AG08395 (cell line): ENCODE data around the gene CCDC6.
"Not testable (repeated sequence)": the region's sequence is repeated elsewhere in the genome, so short reads cannot be mapped to it uniquely, and the experiment has no call there.

Experiments
- DNase-seq: peaks from one replicate; pipeline ENCODE4 v3.0.0; 2012; ENCODE audit warnings: mixed read lengths, low spot score

CCDC6 gene

DNA sequence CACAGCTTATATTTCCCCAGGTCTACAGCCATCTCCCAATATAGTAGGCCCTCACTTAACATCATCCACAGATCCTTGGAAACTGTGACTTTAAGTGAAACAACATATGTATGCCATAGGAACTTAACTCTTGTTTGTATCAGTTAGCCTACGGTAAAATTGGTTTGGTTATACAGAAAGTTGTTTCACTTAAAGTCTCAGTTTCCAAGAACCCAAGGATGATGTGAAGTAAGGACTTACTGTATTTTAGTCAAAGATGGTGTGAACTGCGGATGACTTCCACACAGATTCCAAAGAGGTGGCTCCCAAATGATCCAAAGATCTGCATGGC lies 96.7 kb downstream of the CCDC6 start:
- no peak for DNase-seq

DNA sequence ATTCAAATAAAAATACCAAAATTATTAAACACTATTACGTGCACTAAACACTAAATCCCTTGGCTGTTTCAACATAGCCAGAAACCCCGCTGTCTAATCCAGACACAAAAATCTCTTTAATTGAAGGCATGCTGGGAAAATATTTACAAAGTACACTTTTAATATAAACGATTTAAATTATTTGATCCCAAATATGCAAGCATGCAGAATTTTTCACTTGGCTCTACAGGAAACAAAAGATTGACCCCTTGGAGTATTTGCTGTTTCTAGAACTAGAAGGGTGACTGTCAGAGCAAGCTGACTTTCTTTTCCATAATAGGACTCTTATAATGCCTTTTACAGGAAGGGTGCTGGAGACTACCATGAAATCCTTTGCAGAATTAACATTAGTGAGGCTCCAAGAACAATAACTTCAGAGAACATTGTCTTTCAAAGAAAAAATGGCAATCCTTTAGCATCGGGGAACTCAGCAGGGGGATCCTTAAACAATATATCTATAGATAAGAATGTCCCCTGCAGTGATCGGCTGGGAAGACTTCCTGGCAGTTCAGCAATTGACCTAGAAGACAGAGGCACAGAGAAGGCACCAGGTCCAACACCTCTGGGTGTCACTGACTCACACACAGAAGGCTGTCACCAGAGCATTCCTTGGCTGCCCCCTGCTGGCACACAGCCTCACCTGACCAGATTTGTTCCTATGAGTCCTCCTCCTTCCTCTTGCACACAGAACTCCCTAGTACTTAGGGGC lies 97.3 kb downstream of the CCDC6 start:
- DNase-seq = peak; percentile 64

DNA sequence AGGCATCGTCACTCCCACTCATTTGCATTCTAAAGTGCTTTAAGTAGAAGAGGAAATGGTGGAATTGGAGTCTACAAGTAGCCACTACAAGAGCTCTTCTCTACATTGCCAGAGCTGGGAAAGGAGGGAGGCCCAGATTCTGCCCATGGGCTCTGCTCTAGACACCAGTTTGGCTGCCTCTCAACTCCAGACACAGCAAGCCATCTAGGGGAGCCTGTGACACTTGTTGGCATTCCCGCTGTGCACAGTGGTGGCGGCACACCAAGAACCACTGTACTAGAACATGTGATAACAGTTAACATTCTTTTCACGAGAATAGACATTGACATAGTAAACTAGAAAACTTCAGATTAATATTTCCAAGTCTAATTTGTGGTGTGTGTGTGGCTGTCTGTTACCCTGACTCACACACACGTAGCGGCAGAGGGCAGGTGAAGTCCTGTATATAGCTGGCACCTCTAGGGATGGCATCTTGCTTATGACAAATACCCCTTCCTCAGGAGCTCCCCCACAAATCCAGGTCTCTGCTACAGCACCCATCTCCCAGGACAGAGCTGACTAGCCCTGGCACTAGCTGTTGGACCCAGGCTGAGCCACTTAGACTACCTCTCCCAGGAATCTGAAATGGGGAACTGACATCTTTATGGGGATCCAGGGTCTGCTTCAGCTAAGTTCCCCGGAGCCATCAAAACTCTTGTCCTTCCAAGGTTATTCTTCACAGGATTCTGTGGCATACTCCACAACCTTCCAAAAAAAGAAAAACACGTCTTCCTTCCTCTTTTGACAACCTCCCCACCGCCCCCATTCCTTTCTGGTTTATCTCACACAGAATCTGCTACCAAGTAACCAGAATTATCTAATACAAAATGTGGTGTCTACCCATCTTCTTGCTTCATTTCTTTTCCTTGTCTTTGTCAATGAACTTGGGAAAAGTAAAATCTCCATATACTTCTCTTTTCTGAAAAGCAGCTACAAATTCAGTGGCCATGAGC lies 98.4 kb downstream of the CCDC6 start:
- DNase-seq = no peak

DNA sequence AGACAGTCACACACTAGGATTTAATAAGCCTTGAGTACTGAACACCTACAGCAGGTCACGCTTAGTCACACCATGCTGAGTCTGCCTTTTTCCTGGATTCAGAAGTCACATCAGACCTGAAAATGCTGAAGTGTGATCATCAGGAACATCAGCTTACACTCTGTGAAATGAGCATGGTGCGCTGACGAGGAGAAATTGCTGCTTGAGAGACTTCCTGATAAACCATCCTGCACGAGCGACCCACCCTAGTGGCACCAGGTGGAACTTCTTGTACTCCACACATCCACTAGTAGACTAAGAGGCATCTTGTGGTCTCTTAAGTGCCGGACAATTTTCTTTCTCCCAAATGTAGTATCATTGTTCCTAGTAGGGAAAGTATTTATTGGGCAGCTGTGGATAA lies 101.3 kb downstream of the CCDC6 start:
- peak; percentile 7 for DNase-seq

DNA sequence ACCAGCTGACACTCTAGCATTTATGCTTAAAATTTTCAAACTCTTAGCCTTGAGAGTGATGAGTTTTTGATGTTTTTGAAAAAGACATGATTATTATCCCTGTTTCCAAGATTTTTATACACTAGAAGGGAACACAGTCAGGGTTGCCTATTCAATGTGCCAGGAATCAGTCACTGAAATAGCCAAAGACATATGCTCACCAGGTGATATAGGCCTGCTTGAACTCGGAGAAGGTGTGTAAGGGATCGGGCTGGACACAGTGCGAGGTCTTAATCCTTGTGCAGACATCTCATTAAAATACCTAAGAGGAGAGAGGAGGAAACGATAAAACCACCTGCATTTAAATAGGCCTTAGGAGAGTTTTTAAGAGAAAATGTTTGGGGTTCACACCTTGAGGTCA lies 102.1 kb downstream of the CCDC6 start:
- no peak for DNase-seq

DNA sequence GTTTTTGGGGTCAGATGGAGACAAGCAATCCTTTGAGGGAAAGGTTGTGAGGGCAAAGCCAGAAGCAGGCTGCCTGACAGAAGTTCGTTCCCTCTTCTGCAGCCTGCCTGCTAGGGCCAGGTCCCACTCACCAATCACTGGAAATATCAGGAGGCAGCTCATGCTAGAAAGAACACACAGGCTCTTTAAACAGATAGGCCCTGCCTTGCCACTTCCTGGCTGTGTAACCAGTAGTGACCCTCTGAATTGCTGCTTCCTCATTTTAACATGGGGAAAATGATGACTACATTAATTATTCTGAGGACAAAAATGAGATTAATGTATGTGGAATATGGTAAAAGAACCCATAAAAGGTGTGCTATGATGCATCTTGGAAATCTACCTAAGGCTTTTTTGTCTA lies 102.6 kb downstream of the CCDC6 start:
- no peak for DNase-seq

DNA sequence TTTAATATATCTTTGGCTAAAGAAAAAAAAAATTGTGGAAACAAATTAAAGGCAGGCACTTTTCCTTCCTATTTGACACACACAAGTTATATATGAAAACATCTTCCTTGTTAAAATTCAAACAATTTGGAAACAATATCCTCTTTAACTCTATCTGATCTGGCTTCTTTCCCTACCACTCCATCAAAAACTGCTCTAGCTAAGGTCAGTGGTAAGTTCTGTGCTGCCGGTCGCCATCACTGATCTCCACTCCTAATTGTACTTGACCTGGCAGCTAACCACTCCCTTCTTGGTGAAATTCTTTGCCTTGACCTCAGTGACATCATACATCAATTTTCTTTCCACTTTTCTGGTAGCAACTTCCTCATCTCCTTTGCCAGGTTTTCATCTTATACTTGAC lies 105.2 kb downstream of the CCDC6 start:
- no peak for DNase-seq

DNA sequence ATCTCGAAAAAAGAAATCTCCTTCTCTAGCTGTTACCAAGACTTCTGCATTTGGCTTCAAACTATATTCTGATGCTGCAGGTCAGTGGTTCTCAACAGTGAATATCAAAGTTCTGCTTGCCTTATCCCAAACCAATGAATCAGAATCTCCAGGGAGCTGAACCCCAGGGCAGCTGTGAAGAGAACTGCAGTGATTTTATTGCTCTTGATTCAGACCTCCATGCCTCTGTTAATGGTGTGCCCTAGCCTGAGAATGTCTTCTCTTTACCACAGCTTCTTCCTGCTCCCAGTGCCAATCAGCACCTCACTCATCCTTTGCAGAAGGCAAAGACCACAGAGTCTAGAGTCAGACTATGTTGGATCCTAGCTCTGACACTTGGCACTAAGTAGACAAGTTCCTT lies 106.9 kb downstream of the CCDC6 start:
- DNase-seq = no peak

DNA sequence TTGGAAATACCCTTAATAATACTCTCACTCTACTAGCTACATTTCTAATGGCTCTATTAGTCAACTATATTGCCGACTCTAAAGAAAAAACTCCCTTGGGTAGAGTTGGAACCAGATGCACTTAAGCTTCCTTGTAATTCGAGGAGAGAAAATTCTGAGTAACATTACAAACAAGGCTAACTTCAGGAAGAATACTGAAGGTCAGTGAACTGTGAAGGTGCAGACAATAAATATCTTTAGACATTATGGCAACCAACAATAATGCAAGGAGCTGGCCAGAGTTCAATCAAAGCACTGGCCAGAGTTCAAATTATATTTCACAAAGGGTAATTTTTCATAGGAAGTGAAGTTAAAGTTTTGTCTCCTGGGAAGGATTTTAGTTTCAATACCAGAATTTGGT lies 112.4 kb downstream of the CCDC6 start:
- DNase-seq = no peak

DNA sequence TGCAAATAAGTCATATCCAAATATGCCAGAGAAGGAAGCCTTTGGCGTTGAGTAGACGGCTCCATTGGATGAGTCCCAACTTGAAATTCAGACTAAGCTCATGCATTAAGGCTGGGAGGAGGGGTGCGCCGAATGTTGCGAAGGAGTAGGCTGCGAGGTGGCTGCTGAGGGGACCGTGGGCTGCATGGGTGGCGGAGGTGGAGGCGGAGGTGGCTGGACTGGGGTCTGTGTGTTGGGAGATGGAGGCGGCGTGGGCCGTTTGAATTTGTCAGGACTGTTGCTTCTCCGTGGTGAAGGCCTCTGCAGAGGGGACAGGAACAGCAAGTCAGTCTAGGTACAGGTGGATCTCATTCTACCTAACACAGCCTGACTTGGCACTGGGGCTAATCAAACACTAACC lies 113.5 kb downstream of the CCDC6 start:
- no peak for DNase-seq

DNA sequence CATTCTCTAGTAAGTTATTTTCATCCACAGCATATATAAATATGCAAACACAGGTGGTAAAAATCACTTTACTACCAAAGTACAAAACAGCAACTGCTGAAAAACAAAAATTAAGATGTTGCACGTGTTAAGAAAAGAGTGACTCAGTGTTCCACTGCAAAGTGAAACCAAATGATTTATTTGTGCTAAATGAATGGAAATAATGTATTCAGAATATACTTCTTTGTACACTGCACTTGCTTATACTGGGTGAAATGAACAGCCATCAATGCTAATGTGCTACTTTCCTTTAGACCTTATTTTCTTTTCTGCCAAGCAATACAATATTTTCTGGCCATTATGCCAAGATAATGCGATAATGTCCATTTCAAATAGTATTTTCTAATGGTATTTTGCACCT lies 114.8 kb downstream of the CCDC6 start:
- DNase-seq = no peak

DNA sequence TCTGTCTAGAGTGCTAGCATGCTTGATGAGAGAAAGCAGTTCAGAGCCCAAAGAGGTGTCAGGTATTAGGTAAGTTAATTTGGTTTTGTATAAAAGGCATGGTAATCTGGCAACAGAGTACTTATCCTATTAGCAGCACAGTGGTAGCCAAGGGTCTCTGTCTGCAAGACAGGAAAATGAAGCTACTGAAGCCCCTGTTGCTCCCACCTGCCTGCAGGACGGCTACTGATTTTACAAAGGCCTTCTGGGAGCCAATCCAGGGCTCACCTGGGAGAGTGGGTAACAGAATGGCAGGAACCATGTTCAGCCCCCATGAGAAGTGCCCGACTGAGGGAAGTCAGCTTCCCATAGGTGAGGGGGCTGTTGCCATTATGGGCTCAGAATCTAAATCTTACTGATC lies 116.3 kb downstream of the CCDC6 start:
- not testable (repeated sequence) for DNase-seq

DNA sequence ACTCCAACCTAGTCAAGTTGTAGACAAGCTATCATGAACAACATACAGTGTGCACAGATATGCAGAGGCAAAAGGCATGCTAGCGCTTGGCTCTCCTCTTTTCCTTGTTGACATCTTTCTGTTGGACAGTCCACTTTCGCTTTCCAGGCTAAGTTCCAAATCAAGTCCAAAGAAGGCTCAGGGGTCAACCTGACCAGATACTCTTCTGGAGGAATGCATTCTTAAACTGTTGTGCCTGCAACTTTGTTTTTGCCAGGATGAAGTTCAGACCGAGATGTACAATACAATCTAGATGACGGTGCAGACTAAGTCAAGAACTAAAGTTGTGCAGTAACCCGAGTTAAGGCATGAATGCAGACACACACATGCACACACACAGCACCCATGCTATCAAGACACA lies 117.4 kb downstream of the CCDC6 start:
- not testable (repeated sequence) for DNase-seq

DNA sequence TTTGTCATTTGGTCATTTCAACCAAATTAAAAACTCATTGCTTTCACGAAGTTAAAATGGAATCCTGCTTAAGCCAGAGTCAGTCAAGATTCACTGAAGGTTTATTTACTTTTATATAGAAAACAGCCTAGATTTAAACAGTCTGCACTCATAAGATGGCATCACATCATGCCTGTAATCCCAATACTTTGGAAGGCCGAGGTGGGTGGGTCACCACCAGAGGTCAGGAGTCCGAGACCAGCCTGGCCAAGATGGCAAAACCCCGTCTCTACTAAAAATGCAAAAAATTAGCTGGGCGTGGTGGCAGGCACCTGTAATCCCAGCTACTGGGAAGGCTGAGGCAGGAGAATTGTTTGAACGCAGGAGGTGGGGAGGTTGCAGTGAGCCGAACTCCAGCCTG lies 119.3 kb downstream of the CCDC6 start:
- DNase-seq = not testable (repeated sequence)

DNA sequence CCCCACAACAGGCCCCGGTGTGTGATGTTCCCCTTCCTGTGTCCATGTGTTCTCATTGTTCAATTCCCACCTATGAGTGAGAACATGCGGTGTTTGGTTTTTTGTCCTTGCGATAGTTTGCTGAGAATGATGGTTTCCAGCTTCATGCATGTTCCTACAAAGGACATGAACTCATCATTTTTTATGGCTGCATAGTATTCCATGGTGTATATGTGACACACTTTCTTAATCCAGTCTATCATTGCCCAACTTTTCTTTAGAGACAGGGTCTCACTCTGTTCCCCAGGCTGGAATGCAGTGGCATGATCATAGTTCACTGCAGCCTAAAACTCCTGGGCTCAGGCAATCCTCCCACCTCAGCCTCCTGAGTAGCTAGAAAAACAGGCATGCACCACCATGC lies 120.9 kb downstream of the CCDC6 start:
- not testable (repeated sequence) for DNase-seq

DNA sequence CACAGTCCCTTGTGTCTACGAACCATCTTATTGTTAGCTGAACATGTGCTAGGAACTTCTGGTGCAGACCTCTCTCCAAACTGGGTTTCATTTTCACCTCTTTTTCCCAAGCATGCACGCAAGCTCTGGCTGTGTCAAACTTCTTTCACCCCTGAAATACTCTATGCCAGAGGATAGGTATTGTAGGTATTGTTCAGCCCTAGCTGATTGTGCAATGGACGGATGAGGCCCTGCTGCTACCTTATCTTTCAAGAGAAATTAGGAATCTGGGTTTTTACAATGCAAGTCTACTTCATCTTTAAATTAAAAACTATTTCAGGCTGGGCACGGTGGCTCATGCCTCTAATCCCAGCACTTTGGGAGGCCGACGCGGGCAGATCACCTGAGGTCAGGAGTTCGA lies 124.8 kb downstream of the CCDC6 start:
- no peak for DNase-seq

DNA sequence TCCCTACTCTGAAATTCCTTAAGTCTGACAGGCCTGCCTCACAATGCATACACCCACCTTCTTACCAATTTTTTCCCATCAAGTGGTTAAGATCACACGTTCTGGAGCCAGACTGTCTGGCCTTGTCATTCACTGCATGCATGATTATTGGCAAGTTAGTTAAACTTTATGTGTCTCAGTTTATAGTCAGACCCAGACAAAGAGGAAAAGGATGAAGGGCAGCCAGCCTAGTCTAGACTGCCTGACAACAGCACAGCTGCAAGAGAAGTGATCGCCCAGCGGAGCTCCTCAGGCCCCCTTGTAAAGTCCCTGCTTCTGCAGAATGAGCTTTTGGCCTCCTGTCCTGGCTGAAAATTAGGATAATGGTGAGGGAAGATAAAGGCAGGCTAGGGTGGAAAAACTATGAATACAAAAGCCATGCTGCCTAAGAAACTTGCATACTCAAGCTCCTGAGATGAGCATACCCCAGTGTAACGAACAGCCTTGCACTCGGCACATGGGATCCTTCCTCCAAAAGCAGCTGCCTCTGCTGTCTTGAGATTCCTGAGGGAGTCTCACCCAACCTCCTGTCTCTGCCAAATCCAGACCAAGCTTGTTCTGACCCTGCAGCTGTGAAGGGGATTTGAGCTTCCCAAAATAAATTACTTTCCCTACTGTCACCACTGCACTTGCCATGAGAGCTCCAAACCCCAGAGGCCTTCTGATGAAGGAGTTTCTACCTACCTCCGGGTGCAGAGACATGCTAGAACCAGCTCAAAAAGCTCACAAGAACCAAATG lies 126.4 kb downstream of the CCDC6 start:
- no peak for DNase-seq

DNA sequence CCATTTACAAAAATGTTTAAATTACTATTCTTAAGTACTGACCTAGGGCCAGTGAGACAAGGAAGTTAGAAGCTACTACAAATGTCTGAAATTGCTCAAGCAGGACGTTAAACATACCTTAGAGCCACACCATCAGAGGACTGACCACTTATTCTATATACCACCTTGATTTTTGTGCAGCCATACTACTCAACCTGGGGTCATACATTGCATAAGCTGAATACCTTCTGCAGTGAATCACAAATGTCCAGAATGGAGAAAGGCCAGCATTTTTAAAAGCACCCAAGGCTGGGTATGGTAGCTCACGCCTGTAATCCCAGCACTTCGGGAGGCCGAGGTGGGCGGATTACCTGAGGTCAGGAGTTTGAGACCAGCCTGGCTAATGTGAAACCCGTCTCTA lies 131.9 kb downstream of the CCDC6 start:
- DNase-seq = no peak

DNA sequence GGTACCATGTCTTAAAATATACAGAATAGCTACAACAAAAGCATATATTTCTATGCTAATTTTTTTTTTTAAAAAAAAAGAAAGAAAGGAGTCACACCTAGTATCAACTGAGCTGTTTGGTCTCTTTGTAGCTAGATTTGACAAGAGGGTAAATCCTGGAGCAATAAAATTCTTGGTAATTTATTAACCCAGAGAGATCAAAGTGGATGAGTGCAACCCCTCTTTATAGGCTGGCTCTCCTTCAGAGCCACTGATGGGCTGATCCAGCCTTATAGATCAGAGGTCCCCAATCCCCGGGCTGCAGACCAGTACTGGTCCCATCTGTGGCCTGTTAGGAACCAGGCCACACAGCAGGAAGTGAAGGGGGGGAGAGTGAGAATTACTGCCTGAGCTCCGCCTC lies 133.3 kb downstream of the CCDC6 start:
- DNase-seq = no peak

DNA sequence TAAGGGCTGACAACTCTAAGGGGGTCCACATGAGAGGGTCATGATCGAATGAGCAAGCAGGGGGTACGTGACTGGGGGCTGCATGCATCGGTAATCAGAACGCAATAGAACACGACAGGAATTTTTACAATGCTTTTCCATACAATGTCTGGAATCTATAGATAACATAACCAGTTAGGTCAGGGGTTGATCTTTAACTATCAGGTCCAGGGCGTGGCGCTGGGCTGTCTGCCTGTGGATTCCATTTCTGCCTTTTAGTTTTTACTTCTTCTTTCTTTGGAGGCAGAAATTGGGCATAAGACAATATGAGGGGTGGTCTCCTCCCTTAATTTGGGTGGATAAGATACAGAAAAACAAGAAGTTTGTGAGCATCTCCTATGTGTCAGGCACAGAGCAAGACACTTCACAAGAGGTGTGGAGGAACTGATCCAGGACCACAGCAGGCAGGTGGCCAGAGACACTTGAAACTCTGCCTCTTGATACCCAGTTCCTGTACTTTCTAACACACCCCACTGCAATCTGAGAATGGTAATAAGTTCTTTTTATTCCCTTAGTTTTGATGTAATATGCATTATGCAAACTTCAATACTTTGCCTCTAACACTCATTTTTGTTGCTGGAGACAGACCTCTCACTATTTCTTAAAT lies 135.1 kb downstream of the CCDC6 start:
- no peak for DNase-seq

DNA sequence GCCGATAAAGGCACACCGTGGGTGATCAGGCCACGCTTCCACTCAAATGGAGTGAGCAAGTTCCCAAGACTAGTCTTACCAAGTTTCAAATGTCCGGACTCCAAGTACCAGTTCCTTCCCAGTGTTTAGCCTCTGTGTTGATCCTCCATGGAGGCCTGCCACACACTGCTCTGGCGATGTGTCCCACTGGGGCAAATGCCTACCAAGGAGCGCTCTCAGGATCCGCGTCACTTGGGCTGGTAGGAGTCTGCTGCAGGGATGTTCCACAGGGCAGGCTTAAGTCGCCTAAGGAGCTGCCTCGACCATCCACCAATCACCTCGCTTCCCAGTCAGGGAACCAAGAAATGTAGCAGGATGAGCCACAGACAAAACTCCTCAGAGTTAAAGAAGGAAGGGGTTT lies 135.7 kb downstream of the CCDC6 start:
- DNase-seq = no peak

DNA sequence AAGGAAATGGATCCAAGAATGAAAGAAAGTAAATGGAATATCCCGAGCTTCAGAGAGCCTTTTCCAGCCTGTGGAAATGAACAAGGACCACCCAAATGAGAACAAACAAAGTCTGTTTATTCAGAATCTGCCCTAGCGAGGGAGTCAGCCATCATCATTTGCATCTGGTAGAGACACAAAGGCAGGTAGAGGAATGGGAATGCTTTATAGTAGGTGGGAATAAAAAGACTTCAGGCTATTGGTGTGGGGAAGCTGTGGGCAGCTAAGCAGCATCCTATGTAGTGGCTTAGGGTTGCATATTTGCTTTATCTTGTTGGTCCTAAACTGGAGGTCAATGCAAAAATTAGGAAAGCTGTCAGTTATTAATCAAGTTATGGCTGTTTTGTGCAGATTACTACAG lies 143.9 kb downstream of the CCDC6 start:
- DNase-seq = no peak
